HG02970 (cell line): ENCODE measurements around the gene YWHAH.

Experiments used
- ATAC-seq: cut with Tn5 transposase; IDR thresholded peaks from one replicate; pipeline ENCODE4 v1.9.1; 2021; ENCODE audit warnings: mild to moderate bottlenecking, moderate library complexity, moderate number of reproducible peaks; ENCODE audit not compliant: unreplicated experiment, low FRiP score

Gene YWHAH

GRCh38 chr22:31922534-31922933 is 21.8 kb upstream of the YWHAH start:
- ATAC-seq = no peak

DNA sequence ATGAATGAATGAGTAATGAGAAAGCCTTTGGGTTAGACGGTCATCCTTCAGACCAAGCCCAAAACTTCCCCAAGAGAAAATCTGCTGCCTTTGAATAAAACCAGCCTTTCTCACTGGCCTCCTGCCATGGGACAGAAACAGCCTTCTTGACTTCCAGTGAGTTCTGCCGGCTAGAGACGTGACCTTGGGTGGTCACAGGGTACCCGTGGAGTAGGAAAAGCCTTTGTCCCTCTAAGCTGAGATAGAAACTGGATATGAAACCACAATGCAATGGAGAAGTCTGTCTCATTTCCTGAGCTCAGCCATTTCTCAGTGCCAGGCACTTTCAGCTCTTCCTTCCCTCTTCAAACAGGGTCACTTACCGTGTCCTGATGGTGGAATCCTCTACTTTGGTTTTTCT is 21.2 kb upstream of the YWHAH start:
- ATAC-seq = no peak

- no peak for ATAC-seq
Observed at GRCh38 chr22:31923747-31924146, 20.6 kb upstream of the YWHAH start.

DNA sequence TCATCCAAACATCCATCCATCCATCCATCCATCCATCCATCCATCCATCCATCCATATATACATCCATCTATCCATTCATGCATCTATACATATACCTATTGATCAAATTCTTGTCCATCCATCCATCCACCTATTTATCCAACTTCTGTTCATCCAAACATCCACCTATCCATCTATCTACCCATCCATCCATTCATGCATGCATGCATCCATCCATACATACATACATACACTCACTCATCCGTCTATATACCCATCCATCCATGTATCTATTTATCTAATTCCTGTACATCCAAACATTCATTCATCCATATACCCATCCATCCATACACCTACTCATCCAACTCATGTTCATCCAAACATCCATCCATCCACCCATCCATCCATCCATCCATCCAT is 19.3 kb upstream of the YWHAH start:
- ATAC-seq = no peak

GRCh38 chr22:31926024-31926423 is 18.3 kb upstream of the YWHAH start:
- ATAC-seq = no peak

DNA sequence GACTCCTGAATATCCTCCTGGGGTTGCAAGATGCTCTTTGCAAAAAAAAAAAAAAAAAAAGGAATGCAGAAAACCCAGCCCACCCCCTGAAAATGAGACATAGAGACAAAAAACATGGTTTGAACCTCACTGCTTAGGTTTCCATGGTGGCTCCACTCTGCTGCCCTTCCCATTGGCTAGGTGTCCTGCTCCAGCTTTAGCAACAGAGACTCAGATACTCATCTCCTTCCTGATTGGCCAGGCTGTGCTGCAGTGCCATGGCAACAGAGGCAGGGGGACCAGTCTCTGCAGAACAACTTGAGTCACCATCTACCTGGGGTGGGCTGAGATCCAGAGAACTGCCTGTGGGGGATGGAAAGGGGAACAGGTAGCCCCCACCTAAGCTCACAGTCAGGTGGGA is 17.4 kb upstream of the YWHAH start:
- no peak for ATAC-seq

DNA sequence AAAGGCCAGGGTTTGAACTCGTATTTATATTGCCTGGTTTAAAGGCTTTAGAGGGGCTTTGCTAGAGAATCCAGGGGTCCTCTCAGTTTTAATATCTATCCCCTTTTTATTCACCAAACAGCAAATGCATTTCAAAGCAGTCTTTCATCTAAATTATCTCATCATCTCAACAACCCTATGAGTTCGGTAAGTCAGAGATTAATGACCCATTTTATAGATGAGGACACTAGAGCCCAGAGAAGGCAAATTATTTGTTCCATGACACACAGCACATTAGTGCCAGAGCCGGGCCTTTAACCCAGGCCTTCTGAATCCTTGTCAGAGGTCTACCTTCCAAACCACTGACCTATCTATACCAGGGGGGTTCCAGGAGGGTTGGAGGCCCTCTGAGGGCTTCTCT is 16.8 kb upstream of the YWHAH start:
- ATAC-seq = no peak

GRCh38 chr22:31929167-31929930 is 15.0 kb upstream of the YWHAH start:
- no peak for ATAC-seq

DNA sequence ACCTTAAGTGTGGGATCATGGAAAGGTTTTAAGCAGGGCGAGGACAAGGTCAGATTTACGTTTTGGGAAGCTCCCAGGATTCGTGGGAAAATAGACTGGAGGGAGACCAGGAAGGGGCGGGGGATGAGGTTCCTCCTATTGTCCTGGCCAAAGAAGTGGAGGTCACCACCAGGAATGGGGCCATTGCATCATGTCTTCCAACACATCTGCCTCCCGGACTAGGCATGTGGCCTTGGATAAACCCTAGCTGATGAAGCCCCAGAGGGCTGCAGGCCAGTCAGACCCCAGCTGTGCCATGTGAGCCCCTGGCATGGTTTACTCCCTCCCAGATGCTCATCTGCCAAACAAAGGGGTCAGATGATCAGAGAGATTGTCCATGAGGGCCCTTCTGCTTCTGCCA is 11.5 kb upstream of the YWHAH start:
- ATAC-seq = no peak

GRCh38 chr22:31933406-31933805 is 10.9 kb upstream of the YWHAH start:
- ATAC-seq = no peak

DNA sequence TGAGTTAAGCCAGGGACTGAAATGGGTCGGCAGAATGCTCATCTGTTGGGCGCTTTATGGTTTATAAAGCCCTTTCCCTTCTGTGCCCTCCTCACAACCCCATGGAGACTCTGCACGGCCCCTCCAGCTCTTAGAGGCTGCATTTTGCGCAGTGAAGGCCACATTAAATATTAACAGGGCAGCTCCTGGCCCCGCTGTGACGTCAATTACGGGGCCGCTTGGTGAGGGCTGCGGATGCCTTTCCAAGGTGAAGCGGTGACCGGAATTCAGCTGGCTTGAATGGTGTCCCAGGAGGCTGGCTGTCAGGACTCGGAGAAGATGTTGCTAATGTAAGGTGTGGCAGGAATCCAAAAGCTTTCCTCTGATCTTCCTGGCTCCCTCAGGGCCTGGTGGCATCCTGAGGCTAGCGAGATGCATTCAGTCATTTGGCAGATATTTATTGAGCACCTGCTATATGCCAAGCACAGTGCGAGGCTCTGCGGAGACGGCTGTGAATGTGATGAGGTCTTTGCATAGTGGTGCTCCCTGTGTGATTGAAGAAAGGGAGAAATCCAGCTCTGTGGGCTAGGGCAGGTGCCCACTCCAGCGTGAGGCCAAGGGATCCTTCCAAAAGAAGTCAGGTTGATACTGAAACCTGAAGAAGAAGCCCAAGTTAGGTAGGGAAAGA is 10.4 kb upstream of the YWHAH start:
- no peak for ATAC-seq

GRCh38 chr22:31935961-31936635 is 8.2 kb upstream of the YWHAH start:
- ATAC-seq = no peak

- no peak for ATAC-seq
Observed at GRCh38 chr22:31937341-31937740, 7.0 kb upstream of the YWHAH start.

DNA sequence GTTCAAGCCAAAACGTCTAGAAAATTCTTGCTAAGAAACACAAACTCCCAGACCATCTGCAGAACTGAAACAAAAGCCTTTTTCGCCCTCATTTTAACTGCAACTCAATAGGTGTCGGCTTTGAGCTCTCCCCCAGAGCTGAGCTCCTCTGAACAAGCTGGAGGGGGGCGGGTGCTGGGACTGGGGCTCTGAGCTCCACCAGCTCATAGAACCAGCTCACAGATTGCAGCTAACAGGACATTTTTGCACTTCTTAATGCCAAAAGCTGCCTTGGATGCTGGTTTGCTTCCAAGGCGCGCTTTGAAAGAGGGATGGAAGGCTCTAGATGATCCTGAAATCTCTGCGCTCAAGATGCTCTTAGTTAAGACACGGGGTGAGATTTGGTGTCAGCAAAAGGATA is 6.0 kb upstream of the YWHAH start:
- no peak for ATAC-seq

GRCh38 chr22:31940506-31940905 is 3.8 kb upstream of the YWHAH start:
- no peak for ATAC-seq

DNA sequence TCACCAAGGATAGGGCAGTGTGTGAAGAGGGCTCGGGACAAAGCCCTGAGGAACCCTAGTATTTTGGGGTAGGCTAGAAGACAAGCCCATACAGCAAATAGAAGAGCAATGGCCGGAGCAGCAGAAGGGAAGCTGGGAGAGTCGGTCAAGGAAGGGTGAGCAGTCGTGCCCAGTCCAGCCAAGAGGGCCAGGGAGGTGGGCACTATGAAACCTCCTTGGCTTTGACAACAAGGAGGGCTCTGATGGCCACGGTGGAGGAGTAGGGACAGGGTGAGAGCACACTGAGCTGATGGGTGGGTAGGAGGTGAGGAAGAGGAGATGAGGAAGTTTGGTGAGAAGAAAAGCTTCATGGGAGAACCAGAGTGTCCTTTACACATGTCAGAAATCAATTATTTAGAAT is 2.2 kb upstream of the YWHAH start:
- no peak for ATAC-seq

DNA sequence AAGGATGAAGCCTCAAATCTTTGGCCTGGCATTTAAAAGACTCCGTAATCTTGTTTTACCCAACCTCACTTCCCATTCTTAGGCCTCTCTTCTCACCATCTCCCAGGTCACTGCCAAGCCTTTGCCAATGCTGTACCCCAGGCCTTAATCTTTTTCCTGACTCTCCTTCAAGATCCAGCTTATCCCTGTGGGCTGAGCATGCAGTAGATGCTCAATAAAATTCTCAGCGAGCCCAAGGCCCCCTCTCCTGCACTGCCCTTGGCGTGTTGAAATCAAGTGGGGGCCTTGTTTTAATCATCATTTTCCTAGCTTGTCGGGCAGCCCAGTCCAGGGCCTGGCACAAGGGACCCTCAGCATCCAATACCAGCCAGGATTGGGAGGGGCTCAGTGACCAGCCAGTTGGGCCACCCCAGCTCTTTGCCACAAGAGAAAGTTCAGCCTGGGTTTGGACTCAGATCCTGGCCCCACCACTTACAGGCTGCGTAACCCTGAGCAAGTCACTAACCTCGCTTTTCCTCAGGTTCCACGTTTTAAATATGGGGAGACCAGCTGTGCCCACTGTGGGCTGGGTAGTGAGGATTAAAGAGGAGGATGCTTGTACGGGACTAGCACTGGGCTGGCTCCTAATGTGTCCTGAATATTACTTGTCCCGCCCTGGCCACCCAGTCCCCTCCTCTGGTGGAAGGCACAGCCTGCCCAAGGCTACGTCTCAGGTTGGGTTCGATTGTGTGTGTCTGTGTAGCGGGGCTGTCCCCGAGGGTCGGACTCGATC is 943 bp upstream of the YWHAH start:
- ATAC-seq = no peak

GRCh38 chr22:31944700-31945442 is 536 bp downstream of the YWHAH start:
- peak; percentile 30 for ATAC-seq

- no peak for ATAC-seq
Observed at GRCh38 chr22:31945443-31945855, 1.1 kb downstream of the YWHAH start.

- ATAC-seq = no peak
Observed at GRCh38 chr22:31945971-31946680, 1.8 kb downstream of the YWHAH start.
